ENCODE results near the gene PNLIPRP1.

Gene PNLIPRP1

GRCh38 chr10:116599991-116600390 lies 9.2 kb downstream of the PNLIPRP1 start:
- DNase-seq (ENCODE audit: low spot score) = no peak

- DNase-seq (ENCODE audit: low spot score) = no peak
Observed at GRCh38 chr10:116602648-116603400, 12.1 kb downstream of the PNLIPRP1 start.

GRCh38 chr10:116606061-116606483 lies 15.3 kb downstream of the PNLIPRP1 start:
- no peak for DNase-seq (ENCODE audit: low spot score)

- DNase-seq (ENCODE audit: low spot score) = no peak
Observed at GRCh38 chr10:116607336-116607735, 16.6 kb downstream of the PNLIPRP1 start.

- no peak for DNase-seq (ENCODE audit: low spot score)
Observed at GRCh38 chr10:116608686-116609594, 18.2 kb downstream of the PNLIPRP1 start.

GRCh38 chr10:116610443-116611152 lies 19.8 kb downstream of the PNLIPRP1 start:
- DNase-seq (ENCODE audit: low spot score) = no peak

GRCh38 chr10:116611153-116611545 lies 20.4 kb downstream of the PNLIPRP1 start:
- no peak for DNase-seq (ENCODE audit: low spot score)

GRCh38 chr10:116612107-116612769 lies 21.5 kb downstream of the PNLIPRP1 start:
- DNase-seq (ENCODE audit: low spot score) = no peak

GRCh38 chr10:116613471-116613870 lies 22.7 kb downstream of the PNLIPRP1 start:
- no peak for DNase-seq (ENCODE audit: low spot score)

- DNase-seq (ENCODE audit: low spot score) = no peak
Observed at GRCh38 chr10:116614796-116615195, 24.0 kb downstream of the PNLIPRP1 start.

- DNase-seq (ENCODE audit: low spot score) = no peak
Observed at GRCh38 chr10:116615199-116615776, 24.5 kb downstream of the PNLIPRP1 start.

GRCh38 chr10:116620423-116621400 lies 30.0 kb downstream of the PNLIPRP1 start, which contains the start of gene PNLIPRP2:
Gene PNLIPRP2, plus strand, starts transcription at chr10:116620953.
- DNase-seq (ENCODE audit: low spot score) = no peak

- no peak for DNase-seq (ENCODE audit: low spot score)
Observed at GRCh38 chr10:116621476-116621875, 30.7 kb downstream of the PNLIPRP1 start.

GRCh38 chr10:116621934-116622655 lies 31.3 kb downstream of the PNLIPRP1 start:
- no peak for DNase-seq (ENCODE audit: low spot score)

GRCh38 chr10:116625845-116626244 lies 35.1 kb downstream of the PNLIPRP1 start:
- no peak for DNase-seq (ENCODE audit: low spot score)

- DNase-seq (ENCODE audit: low spot score) = no peak
Observed at GRCh38 chr10:116626815-116627214, 36.1 kb downstream of the PNLIPRP1 start.

- DNase-seq (ENCODE audit: low spot score) = peak; percentile 58
Observed at GRCh38 chr10:116627386-116627933, 36.7 kb downstream of the PNLIPRP1 start.

- DNase-seq (ENCODE audit: low spot score) = no peak
Observed at GRCh38 chr10:116629340-116629739, 38.6 kb downstream of the PNLIPRP1 start.

- DNase-seq (ENCODE audit: low spot score) = no peak
Observed at GRCh38 chr10:116630020-116630419, 39.3 kb downstream of the PNLIPRP1 start.
